ENCODE data around the gene C1QTNF7. TPM values are rescaled to one million over a fixed set of nuclear protein-coding genes. Genes with fewer than 3 reads are reported as not detected.
A peak's percentile ranks its signal among the peaks of the same experiment; 100 is the strongest.

Gene C1QTNF7
- total RNA-seq, 1 experiment from 2014 or later = not detected

- no TSS peak for BruUV-seq (replicated peaks)
- intact Hi-C loops (cut with micrococcal nuclease; ENCODE audit: unreplicated experiment) = loop anchor here (2.0 kb wide), 1 partner anchor 227 kb away; no protein-coding TSS in a partner anchor
- DNase-seq (ENCODE audit: low read depth, low spot score) = no peak
Observed at GRCh38 chr4:15457406-15458201, 29.8 kb downstream of the C1QTNF7 start.

GRCh38 chr4:15458616-15459015 lies 30.8 kb downstream of the C1QTNF7 start:
- Histone ChIP-seq H3K27ac (ENCODE audit: low read length) (no peak overlapping the region), H3K4me3 (ENCODE audit: low read depth in 2 of 2, low read length in 2 of 2) (no peak overlapping the region), H3K9me3 (ENCODE audit: control insufficient read depth, insufficient read depth, low read depth, low read length) (no peaks in the 10 kb centered on the region), H3K27me3 (ENCODE audit: control insufficient read depth, insufficient read depth, low read length) (no peaks in the 10 kb centered on the region), H3K36me3 (ENCODE audit: control insufficient read depth, insufficient read depth, low read length) (no peaks in the 10 kb centered on the region), H3K4me1 (ENCODE audit: control insufficient read depth, insufficient read depth, low read length) (no peaks in the 10 kb centered on the region)
- ATAC-seq (no peak), DNase-seq (ENCODE audit: low read depth, low spot score) (no peak)
- in situ Hi-C loops (cut with HindIII; ENCODE audit: low pct_unique_long_range_greater_than_20kb, low sequenced_read_pairs) = no loop called here
- BruUV-seq (replicated peaks) = no TSS peak
- TF ChIP-seq, protein P1, sequence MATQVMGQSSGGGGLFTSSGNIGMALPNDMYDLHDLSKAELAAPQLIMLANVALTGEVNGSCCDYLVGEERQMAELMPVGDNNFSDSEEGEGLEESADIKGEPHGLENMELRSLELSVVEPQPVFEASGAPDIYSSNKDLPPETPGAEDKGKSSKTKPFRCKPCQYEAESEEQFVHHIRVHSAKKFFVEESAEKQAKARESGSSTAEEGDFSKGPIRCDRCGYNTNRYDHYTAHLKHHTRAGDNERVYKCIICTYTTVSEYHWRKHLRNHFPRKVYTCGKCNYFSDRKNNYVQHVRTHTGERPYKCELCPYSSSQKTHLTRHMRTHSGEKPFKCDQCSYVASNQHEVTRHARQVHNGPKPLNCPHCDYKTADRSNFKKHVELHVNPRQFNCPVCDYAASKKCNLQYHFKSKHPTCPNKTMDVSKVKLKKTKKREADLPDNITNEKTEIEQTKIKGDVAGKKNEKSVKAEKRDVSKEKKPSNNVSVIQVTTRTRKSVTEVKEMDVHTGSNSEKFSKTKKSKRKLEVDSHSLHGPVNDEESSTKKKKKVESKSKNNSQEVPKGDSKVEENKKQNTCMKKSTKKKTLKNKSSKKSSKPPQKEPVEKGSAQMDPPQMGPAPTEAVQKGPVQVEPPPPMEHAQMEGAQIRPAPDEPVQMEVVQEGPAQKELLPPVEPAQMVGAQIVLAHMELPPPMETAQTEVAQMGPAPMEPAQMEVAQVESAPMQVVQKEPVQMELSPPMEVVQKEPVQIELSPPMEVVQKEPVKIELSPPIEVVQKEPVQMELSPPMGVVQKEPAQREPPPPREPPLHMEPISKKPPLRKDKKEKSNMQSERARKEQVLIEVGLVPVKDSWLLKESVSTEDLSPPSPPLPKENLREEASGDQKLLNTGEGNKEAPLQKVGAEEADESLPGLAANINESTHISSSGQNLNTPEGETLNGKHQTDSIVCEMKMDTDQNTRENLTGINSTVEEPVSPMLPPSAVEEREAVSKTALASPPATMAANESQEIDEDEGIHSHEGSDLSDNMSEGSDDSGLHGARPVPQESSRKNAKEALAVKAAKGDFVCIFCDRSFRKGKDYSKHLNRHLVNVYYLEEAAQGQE (IDR thresholded peaks at IDR 0.05; ENCODE audit: insufficient read depth in 1 of 2, low read depth in 2 of 2, low read length in 1 of 2) = no peak
- no peak for TF ChIP-seq TCF7L2 (IDR thresholded peaks at IDR 0.05; ENCODE audit: low read depth, low read length)
- ChIA-PET POLR2A (no interaction called here), CTCF (interaction anchor here (1.1 kb wide), 1 partner anchor 415 kb away, joined by 3 read pairs; no protein-coding TSS in a partner anchor)
- intact Hi-C loops (cut with micrococcal nuclease; ENCODE audit: unreplicated experiment) = no loop called here

More at GRCh38 chr4:15457406-15458201, 29.8 kb downstream of the C1QTNF7 start:
- peak; percentile 69; the same call in 1 of the 2 replicates for ATAC-seq
- ChIA-PET POLR2A (no interaction called here), CTCF (interaction anchor here (0.6 to 1.1 kb wide), 2 partner anchors 9 to 414 kb away, joined by 3 read pairs; no protein-coding TSS in a partner anchor)
- H3K9me3 ChIP-seq (ENCODE audit: control insufficient read depth, insufficient read depth, low read depth, low read length) = no peaks in the 10 kb centered on the region
- H3K4me1 ChIP-seq (ENCODE audit: control insufficient read depth, insufficient read depth, low read length) = no peaks in the 10 kb centered on the region
- TF ChIP-seq POLR2AphosphoS5 (IDR thresholded peaks at IDR 0.05; ENCODE audit: low read depth, low read length) (no peak), TCF7L2 (IDR thresholded peaks at IDR 0.05; ENCODE audit: low read depth, low read length) (no peak), SIN3A (IDR thresholded peaks at IDR 0.05; ENCODE audit: borderline replicate concordance, insufficient read depth, low read depth, low read length) (no peak)
- TF ChIP-seq, protein P2, sequence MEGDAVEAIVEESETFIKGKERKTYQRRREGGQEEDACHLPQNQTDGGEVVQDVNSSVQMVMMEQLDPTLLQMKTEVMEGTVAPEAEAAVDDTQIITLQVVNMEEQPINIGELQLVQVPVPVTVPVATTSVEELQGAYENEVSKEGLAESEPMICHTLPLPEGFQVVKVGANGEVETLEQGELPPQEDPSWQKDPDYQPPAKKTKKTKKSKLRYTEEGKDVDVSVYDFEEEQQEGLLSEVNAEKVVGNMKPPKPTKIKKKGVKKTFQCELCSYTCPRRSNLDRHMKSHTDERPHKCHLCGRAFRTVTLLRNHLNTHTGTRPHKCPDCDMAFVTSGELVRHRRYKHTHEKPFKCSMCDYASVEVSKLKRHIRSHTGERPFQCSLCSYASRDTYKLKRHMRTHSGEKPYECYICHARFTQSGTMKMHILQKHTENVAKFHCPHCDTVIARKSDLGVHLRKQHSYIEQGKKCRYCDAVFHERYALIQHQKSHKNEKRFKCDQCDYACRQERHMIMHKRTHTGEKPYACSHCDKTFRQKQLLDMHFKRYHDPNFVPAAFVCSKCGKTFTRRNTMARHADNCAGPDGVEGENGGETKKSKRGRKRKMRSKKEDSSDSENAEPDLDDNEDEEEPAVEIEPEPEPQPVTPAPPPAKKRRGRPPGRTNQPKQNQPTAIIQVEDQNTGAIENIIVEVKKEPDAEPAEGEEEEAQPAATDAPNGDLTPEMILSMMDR (IDR thresholded peaks at IDR 0.05) = peak; percentile 66
- TF ChIP-seq, protein P1 (IDR thresholded peaks at IDR 0.05; ENCODE audit: insufficient read depth in 1 of 2, low read depth in 2 of 2, low read length in 1 of 2) = no peak
- H3K27me3 ChIP-seq (ENCODE audit: control insufficient read depth, insufficient read depth, low read length) = no peaks in the 10 kb centered on the region
- in situ Hi-C loops (cut with HindIII; ENCODE audit: low pct_unique_long_range_greater_than_20kb, low sequenced_read_pairs) = no loop called here
- no peak overlapping the region for H3K27ac ChIP-seq (ENCODE audit: low read length)
- H3K36me3 ChIP-seq (ENCODE audit: control insufficient read depth, insufficient read depth, low read length) = no peaks in the 10 kb centered on the region
- no peak overlapping the region for H3K4me3 ChIP-seq (ENCODE audit: low read depth in 2 of 2, low read length in 2 of 2)
